Testis (tissue), 3 donors: ENCODE results near the gene TRIOBP. TPM values are rescaled to one million over a fixed set of nuclear protein-coding genes. Genes with fewer than 3 reads are reported as not detected.
A peak's percentile ranks its signal among the peaks of the same experiment; 100 is the strongest.

Experiments
- DNase-seq: peaks from one replicate; pipeline ENCODE4 v3.0.0-alpha.2; 2019
- H3K27ac ChIP-seq, 2 donors: fragments of 200-600 bp; sonication (generic); one replicate each; pipeline ENCODE4 v1.5.1; 2019
- H3K27me3 ChIP-seq: fragments of 200-600 bp; sonication (generic); one replicate; pipeline ENCODE4 v1.5.1; 2019
- H3K36me3 ChIP-seq: fragments of 200-600 bp; sonication (generic); one replicate; pipeline ENCODE4 v1.5.1; 2017; ENCODE audit warnings: low read depth; ENCODE audit errors: missing control alignments
- H3K4me1 ChIP-seq: fragments of 200-600 bp; sonication (generic); one replicate; pipeline ENCODE4 v1.5.1; 2019
- H3K4me3 ChIP-seq, 2 donors: fragments of 200-600 bp; sonication (generic); one replicate each; pipeline ENCODE4 v1.5.1; 2017 to 2019
- H3K9me3 ChIP-seq: fragments of 200-600 bp; sonication (generic); one replicate; pipeline ENCODE4 v1.5.1; 2017
- POLR2A ChIP-seq: fragments of 450-650 bp; IDR thresholded peaks from one replicate; pipeline ENCODE4 v1.6.1; 2017; ENCODE audit warnings: antibody characterized with exemption, mild to moderate bottlenecking, moderate library complexity
- WGBS, 2 donors: methylation state at CpG; one replicate each; pipeline ENCODE4 v1.1.5; 2018; 5-methylcytosine and 5-hydroxymethylcytosine counted together
- intact Hi-C: fragments of 100-400 bp; cut with DNase I; formaldehyde crosslinking; loops from one replicate; pipeline ENCODE4 v1.15.1; 2023; ENCODE audit warnings: low total_unique reads
- polyA plus RNA-seq: library from polyadenylated mRNA; stranded (reverse); fragments of 350-450 nt; fragmentation: Illumina TruSeq; extraction: RNeasy Lipid Tissue Mini Kit (QIAGEN cat#74804); gene quantifications from one replicate; pipeline ENCODE4 v1.2.3, GENCODE V29; 2014; ENCODE audit warnings: low read depth, low replicate concordance; ENCODE audit not compliant: insufficient read depth
- total RNA-seq, 2 donors: library from RNA; depleted of rRNA; stranded (reverse); fragments of >200 nt; gene quantifications; one replicate each; pipeline ENCODE4 v1.2.3, GENCODE V29; 2016
- TF ChIP-seq, protein P1 (sequence below), 3 experiments: fragments of 450-650 bp in 2 of 3; fragments of 200-600 bp in 1 of 3; sonication (generic) in 1 of 3; IDR thresholded peaks; one replicate each; pipeline ENCODE4 v1.5.1; 2016 to 2019; ENCODE audit warnings: antibody characterized with exemption in 3 of 3, mild to moderate bottlenecking in 2 of 3, moderate library complexity in 1 of 3

TRIOBP gene
- total and polyA plus RNA-seq, 3 donors from 2014 or later = 52.9 to 80.2 (median 74.0) TPM

- intact Hi-C loops = no loop called here
- no peak for DNase-seq
These were observed 28.8 kb downstream of the TRIOBP start for GRCh38 chr22:37725551-37726240.

DNA sequence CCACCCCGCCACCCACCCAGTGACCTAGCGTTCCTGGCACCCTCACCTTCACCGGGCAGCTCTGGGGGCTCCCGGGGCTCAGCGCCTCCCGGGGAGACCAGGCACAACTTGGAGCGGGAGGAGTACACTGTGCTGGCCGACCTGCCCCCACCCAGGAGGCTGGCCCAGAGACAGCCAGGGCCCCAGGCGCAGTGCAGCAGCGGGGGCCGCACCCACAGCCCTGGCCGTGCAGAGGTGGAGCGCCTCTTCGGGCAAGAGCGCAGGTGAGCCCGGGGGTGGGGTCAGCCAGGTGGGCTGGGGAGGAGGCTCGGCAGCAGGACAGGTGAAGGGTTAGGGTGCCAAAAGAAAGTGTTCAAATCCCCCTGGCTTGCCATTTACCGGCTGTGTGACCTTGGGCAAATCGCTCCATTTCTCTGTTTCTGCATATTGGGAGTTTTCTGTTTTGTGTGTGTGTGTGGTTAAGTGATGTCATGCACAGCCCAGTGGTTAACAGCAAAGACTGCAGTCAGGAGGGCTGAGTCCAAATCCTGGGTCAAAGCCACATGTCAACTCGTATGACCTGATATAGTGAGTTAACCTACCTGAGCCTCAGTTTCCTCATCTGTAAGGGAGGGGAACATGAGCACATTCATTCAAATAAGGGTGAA, 29.5 kb downstream of the TRIOBP start:
- H3K27me3 ChIP-seq = no peaks in the 10 kb centered on the region
- H3K9me3 ChIP-seq = no peaks in the 10 kb centered on the region
- 80 to 82% methylated on average over 13 to 20 of the region's 20 CpGs for WGBS, 2 donors
- no peaks in the 10 kb centered on the region for H3K36me3 ChIP-seq
- intact Hi-C loops = no loop called here
- TF ChIP-seq POLR2A = no peak
- TF ChIP-seq, protein P1, sequence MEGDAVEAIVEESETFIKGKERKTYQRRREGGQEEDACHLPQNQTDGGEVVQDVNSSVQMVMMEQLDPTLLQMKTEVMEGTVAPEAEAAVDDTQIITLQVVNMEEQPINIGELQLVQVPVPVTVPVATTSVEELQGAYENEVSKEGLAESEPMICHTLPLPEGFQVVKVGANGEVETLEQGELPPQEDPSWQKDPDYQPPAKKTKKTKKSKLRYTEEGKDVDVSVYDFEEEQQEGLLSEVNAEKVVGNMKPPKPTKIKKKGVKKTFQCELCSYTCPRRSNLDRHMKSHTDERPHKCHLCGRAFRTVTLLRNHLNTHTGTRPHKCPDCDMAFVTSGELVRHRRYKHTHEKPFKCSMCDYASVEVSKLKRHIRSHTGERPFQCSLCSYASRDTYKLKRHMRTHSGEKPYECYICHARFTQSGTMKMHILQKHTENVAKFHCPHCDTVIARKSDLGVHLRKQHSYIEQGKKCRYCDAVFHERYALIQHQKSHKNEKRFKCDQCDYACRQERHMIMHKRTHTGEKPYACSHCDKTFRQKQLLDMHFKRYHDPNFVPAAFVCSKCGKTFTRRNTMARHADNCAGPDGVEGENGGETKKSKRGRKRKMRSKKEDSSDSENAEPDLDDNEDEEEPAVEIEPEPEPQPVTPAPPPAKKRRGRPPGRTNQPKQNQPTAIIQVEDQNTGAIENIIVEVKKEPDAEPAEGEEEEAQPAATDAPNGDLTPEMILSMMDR (IDR thresholded peaks at IDR 0.05) = peak in 1 of 3 experiments; percentile 19
- no peak overlapping the region for H3K27ac ChIP-seq
- peaks cover 8% of the 10 kb centered on the region for H3K4me1 ChIP-seq
- DNase-seq = no peak
- no peak overlapping the region for H3K4me3 ChIP-seq

More at GRCh38 chr22:37725551-37726240, 28.8 kb downstream of the TRIOBP start:
- Histone ChIP-seq H3K4me3 (no peak overlapping the region), H3K27ac (no peak overlapping the region), H3K27me3 (no peaks in the 10 kb centered on the region), H3K9me3 (no peaks in the 10 kb centered on the region), H3K36me3 (no peaks in the 10 kb centered on the region), H3K4me1 (peaks cover 8% of the 10 kb centered on the region)
- WGBS, 2 donors = 93 to 96% methylated on average over 22 to 25 of the region's 25 CpGs
- TF ChIP-seq, protein P1 (IDR thresholded peaks at IDR 0.05) = no peak
- TF ChIP-seq POLR2A = no peak

DNA sequence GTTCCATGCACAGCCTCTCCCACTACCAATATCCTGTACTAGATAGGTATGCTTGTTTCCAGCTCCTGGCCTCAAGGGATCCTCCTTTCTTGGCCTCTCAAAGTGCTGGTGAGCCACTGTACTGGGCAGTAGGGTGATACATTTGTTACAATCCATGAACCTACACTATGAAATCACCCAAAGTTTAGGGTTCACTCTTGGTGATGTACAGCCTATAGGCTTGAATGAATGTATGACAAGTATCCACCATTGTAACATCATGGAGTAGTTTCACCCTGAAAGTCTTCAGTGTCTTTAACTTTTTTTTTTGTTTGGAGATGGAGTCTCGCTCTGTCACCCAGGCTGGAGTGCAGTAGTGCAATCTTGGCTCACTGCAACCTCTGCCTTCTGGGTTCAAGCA, 31.8 kb downstream of the TRIOBP start:
- TF ChIP-seq, protein P1 (IDR thresholded peaks at IDR 0.05) = no peak
- no peak for TF ChIP-seq POLR2A
- Histone ChIP-seq H3K27me3 (no peaks in the 10 kb centered on the region), H3K9me3 (no peaks in the 10 kb centered on the region), H3K4me3 (no peak overlapping the region), H3K4me1 (peaks cover 8% of the 10 kb centered on the region), H3K27ac (peak overlapping the region in 1 of 2 donors; percentile 74), H3K36me3 (no peaks in the 10 kb centered on the region)
- WGBS, 2 donors = 100% methylated on average over 1 of the region's 1 CpG
- intact Hi-C loops = no loop called here
- DNase-seq = no peak

GRCh38 chr22:37731804-37732471, 35.1 kb downstream of the TRIOBP start:
- intact Hi-C loops = no loop called here
- Histone ChIP-seq H3K27ac (no peak overlapping the region), H3K4me3 (no peak overlapping the region), H3K27me3 (no peaks in the 10 kb centered on the region), H3K4me1 (peaks cover 20% of the 10 kb centered on the region), H3K36me3 (no peaks in the 10 kb centered on the region), H3K9me3 (no peaks in the 10 kb centered on the region)
- TF ChIP-seq POLR2A = no peak
- TF ChIP-seq, protein P1 (IDR thresholded peaks at IDR 0.05) = no peak
- no peak for DNase-seq
- 91% methylated on average over 13 of the region's 13 CpGs for WGBS, 2 donors
